ENCODE measurements around the gene LDB2. TPM values are rescaled to one million over a fixed set of nuclear protein-coding genes. Genes with fewer than 3 reads are reported as not detected.

The LDB2 gene
- total and polyA plus RNA-seq, 2 experiments from 2014 or later, result 48.6 to 80.1 TPM

GRCh38 chr4:16767251-16767650 lies 131.2 kb downstream of the LDB2 start (continued):
- no peak for TF ChIP-seq REST (IDR thresholded peaks at IDR 0.05; ENCODE audit: unreplicated experiment)
- TF ChIP-seq JUNB (IDR thresholded peaks at IDR 0.05; ENCODE audit: unreplicated experiment), result no peak
- TF ChIP-seq ZNF114 (CRISPR knock-in tag; IDR thresholded peaks at IDR 0.05), result no peak
- no peak for TF ChIP-seq EZH2 (IDR thresholded peaks at IDR 0.05; ENCODE audit: low read depth, unreplicated experiment)
- TF ChIP-seq POLR2AphosphoS5 (IDR thresholded peaks at IDR 0.05; ENCODE audit: low read depth), result no peak
- TF ChIP-seq CTCF (conservative IDR thresholded peaks at IDR 0.05; ENCODE audit: low read depth in 2 of 2), result no peak

GRCh38 chr4:16765546-16765945 lies 132.9 kb downstream of the LDB2 start:
- Histone ChIP-seq H3K4me2 (no peak overlapping the region), H3K36me3 (ENCODE audit: insufficient read depth) (no peaks in the 10 kb centered on the region), H3K4me3 (no peak overlapping the region), H3K79me2 (replicated peaks; ENCODE audit: insufficient read depth) (peaks cover 16% of the 10 kb centered on the region), H3K27ac (ENCODE audit: low read depth) (no peak overlapping the region), H4K20me1 (replicated peaks; ENCODE audit: insufficient read depth) (no peaks in the 10 kb centered on the region), H3K4me1 (ENCODE audit: insufficient read depth) (peaks cover 10% of the 10 kb centered on the region), H3K9me2 (ENCODE audit: insufficient read depth) (peaks cover 5% of the 10 kb centered on the region; the same call in 1 of the 2 replicates), H2AFZ (no peak overlapping the region), H3K27me3 (ENCODE audit: insufficient read depth) (no peaks in the 10 kb centered on the region), H3F3A (replicated peaks; ENCODE audit: low read depth) (no peaks in the 10 kb centered on the region)
- DNase-seq (ENCODE audit: low spot score) (no peak), ATAC-seq (no peak)
- Mint-ChIP-seq H3K27ac (no peak overlapping the region), H3K4me3 (no peak overlapping the region), H3K9me3 (no peaks in the 10 kb centered on the region), H3K4me1 (peaks cover 23% of the 10 kb centered on the region), H3K27me3 (ENCODE audit: insufficient read depth, low read depth, poor library complexity) (no peaks in the 10 kb centered on the region), H3K36me3 (ENCODE audit: low read depth) (no peaks in the 10 kb centered on the region; the same call in 2 of the 3 replicates)
- TF ChIP-seq POLR2AphosphoS5 (IDR thresholded peaks at IDR 0.05; ENCODE audit: low read depth) (no peak), NANOG (IDR thresholded peaks at IDR 0.05; ENCODE audit: borderline replicate concordance) (no peak)

- peaks cover 27% of the 10 kb centered on the region for H3K4me1 Mint-ChIP-seq
- Histone ChIP-seq H4K20me1 (replicated peaks; ENCODE audit: insufficient read depth) (no peaks in the 10 kb centered on the region), H3K27me3 (ENCODE audit: insufficient read depth) (no peaks in the 10 kb centered on the region), H3K79me2 (replicated peaks; ENCODE audit: insufficient read depth) (peaks cover 8% of the 10 kb centered on the region), H3K4me1 (ENCODE audit: insufficient read depth) (peaks cover 17% of the 10 kb centered on the region), H3F3A (replicated peaks; ENCODE audit: low read depth) (no peaks in the 10 kb centered on the region), H3K4me2 (no peak overlapping the region), H3K36me3 (ENCODE audit: insufficient read depth) (no peaks in the 10 kb centered on the region), H2AFZ (no peak overlapping the region), H3K4me3 (no peak overlapping the region), H3K27ac (ENCODE audit: low read depth) (no peak overlapping the region), H3K9me2 (ENCODE audit: insufficient read depth) (peaks cover 5% of the 10 kb centered on the region; the same call in 1 of the 2 replicates)
- H3K4me3 Mint-ChIP-seq, result no peak overlapping the region
- H3K27me3 Mint-ChIP-seq (ENCODE audit: insufficient read depth, low read depth, poor library complexity), result no peaks in the 10 kb centered on the region
- H3K36me3 Mint-ChIP-seq (ENCODE audit: low read depth), result no peaks in the 10 kb centered on the region; the same call in 2 of the 3 replicates
- H3K27ac Mint-ChIP-seq, result no peak overlapping the region
- ATAC-seq (peak; percentile 89), DNase-seq (ENCODE audit: low spot score) (peak; percentile 87)
- TF ChIP-seq CTCF (conservative IDR thresholded peaks at IDR 0.05; ENCODE audit: low read depth in 2 of 2) (peak; percentile 77 to 91), JUNB (IDR thresholded peaks at IDR 0.05; ENCODE audit: unreplicated experiment) (no peak)
- no peaks in the 10 kb centered on the region for H3K9me3 Mint-ChIP-seq
These were observed 133.8 kb downstream of the LDB2 start for GRCh38 chr4:16764622-16765021.
